KBM-7 (cell line): ENCODE results near the gene NRG4.
"Not testable (repeated sequence)": the region's sequence is repeated elsewhere in the genome, so short reads cannot be mapped to it uniquely, and the experiment has no call there.

Experiments used
- DNase-seq: peaks from one replicate; pipeline ENCODE4 v3.0.0-alpha.2; 2015
- in situ Hi-C: fragments of 300-500 bp; cut with MboI; formaldehyde crosslinking; loops from 2 replicates; pipeline ENCODE4 v1.14.3; 2020; ENCODE audit warnings: low sequenced_read_pairs, low pct_unique_long_range_greater_than_20kb, mixed read lengths

Gene NRG4

DNA sequence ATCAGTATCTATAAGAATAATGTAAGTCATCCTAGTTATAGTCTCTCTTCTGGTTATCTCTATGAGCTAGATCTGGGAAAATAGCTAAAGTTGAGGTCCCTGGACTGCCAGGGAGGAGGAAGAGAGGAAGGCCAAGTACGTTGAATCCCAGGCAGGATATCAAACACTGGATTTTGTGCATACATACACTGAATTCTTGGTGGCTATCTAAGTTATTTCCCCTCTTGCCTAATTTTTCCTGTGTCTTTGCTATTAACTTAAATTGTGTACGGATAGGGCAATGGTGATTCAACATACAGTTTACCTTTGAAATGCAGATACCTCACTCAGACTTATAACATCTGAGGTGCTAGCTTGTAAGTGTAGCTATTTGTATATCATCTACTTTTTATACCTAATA is 81.4 kb downstream of the NRG4 start:
- no peak for DNase-seq
- in situ Hi-C loops = no loop called here

DNA sequence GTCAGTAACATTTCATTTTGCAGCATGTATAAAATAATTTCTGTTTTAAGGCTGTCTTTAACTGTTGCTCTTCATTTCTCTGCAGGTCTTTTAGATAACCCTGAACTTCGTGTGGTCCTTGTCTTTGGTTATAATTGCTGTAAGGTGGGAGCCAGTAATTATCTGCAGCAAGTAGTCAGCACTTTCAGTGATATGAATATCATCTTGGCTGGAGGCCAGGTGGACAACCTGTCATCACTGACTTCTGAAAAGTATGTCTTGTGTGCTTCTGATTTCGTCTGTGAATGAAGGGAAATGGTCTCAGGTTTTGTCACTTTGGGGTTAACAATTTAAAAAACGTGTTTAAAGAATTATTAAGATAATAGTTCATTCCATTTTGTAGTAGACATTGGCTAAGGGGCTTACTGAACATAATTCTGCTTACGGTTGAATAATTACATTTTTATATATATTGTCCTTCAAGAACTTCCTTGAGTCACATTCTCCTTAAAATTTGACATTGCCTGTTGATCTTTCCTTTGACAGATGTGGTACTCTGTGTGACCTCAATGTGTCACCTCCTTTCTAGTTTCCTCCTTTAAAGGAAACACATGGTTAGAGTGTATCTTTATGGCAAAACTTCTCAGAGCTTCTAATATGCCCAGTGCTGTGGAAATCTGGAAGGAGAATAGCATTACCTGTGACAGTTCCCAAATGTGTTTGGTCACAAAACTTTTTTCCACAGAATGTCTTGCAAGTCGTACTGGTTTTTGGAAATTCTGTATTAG is 82.2 kb downstream of the NRG4 start:
- in situ Hi-C loops = loop anchor here (10.0 kb wide), 1 partner anchor 205 kb away; a partner anchor contains a TSS
- DNase-seq = no peak

DNA sequence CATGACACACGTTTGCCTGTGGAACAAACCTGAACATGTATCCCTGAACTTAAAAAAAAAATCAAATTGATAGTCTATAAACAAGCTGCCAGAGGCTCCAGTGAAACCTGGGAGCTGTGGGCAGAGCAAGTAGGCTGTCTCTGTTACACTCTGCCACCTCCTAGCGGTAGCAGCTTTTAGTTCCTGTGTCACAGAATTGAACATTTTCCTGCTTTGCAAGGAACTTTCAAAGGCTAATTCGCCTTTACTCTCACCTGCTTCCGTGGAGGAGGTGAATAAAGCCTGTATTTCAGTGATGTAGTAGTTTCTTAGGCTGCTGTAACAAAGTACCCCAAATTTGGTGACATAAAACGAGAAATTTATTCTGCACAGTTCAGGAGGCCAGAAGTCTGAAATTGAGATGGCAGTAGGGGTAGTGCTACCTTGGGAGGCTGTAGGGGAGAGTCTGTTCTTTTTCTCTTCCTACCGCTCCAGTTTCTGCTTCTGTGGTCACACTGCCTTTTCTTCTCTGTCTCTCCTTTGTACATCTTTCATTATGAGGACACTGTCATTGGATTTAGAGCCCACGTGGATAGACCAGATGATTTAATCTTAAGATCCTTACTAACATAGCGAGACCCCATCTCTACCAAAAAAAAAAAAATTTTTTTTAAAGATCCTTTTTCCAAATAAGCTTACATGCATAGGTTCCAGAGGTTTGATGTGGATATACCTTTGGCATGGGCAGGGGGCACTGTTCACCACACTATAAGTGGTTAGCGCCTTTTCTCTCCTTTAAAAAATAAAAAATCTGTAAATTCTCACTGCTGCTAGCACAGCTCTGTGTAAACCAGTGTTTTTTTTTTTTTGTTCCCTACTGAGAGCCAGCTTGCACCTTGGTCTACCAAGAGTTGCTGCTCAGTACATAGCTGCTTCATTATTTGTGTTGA is 83.3 kb downstream of the NRG4 start:
- peak; percentile 68 for DNase-seq
- in situ Hi-C loops = loop anchor here (10.0 kb wide), 1 partner anchor 204 kb away; a partner anchor contains a TSS

DNA sequence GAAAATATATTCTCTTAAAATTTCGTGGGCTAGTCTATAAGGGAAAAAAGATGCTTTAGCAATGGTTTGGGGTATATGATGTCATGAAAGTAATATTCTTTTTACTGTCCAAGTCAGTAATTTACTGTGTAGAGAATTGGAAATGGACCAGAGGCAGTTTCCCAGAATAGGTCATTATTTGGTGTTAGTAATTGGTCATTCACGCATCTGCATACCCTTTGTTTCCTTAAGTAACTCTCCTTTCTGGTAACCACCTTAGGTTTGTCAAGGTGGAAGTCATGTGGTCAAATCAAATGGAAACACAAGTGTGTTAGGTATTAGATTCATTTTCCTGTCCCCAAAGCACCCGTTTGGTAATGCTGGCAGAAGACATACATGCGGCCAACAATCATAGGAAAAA is 84.6 kb downstream of the NRG4 start:
- DNase-seq = no peak
- in situ Hi-C loops = loop anchor here (10.0 kb wide), 1 partner anchor 203 kb away; a partner anchor contains a TSS

DNA sequence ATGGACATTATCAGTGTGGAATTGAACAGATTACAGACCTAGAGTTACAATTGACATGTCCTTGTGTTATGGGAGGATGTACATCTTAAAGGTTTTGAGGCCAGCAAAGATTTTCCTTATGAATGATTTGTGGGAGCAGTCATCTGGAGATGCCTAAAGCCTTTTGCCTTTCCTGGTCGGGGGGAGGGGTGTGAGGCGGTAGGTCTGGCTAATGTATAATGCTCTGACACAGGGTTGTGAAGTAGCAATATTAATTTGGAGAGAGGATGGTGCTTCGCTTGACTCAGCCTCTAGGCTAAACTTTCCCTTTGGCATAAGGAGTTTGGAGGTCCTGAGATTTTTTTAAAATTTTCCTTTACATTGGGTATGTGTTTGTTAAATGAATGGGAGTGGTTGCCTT is 85.3 kb downstream of the NRG4 start:
- in situ Hi-C loops = loop anchor here (10.0 kb wide), 1 partner anchor 202 kb away; a partner anchor contains a TSS
- no peak for DNase-seq

DNA sequence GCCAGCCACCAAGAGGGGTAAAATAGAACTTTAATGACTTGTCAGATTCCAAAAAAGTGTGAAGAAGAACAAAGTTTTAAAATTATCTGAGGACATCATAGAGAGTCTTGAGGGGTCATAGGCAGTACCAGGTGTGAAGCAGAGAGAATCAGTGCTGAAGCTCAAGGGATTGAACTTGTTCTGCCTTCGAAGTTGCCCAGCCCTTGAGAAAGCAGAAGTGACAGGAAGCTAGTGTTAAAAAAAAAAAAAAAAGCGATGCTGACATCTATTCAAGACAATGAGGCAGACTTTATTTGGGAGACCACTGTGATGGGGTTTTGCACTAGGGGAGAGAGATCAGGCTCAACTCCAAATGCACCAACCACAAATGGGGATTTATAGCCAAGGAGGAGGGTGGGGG is 86.8 kb downstream of the NRG4 start:
- DNase-seq = peak; percentile 70
- in situ Hi-C loops = loop anchor here (10.0 kb wide), 1 partner anchor 201 kb away; a partner anchor contains a TSS

DNA sequence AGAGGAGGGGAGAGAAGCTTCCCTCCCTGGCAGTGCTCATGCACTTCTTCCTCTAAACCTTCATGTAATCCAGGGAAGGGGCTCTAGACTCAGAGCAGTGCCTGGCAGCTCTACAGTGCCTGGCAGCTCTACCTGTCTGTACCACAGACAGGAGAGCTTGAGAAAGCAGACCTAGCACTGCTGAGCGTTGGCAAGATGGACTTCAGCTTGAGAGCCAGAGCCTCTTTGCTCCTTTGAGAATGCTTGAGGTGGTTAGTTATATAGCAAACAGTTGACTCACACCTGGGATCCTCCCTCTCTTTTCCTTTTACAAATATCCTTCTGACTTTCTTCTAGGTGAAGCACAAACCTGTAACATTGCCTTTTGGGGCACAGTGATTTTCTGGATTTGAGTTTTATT is 87.6 kb downstream of the NRG4 start:
- in situ Hi-C loops = loop anchor here (10.0 kb wide), 1 partner anchor 200 kb away; a partner anchor contains a TSS
- DNase-seq = no peak

DNA sequence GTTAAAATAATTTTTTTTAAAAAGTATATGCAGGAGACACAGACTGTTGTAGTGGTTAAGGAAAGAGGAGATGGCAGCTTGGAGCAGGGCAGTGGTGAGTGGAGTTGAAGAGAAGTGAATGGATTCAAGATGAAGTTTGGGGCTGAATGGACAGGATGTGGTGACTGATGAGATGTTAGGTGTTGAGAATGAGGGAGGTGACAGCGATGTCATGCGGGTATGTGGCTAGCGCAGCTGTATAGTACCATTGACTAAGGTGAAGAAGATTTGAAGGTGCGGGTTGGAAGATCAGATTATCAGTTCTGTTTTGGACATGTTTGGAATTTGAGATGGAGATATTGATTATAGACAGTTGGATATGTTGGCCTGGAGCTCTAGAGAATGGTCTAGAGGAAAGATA is 88.5 kb downstream of the NRG4 start:
- in situ Hi-C loops = loop anchor here (10.0 kb wide), 1 partner anchor 199 kb away; a partner anchor contains a TSS
- no peak for DNase-seq

DNA sequence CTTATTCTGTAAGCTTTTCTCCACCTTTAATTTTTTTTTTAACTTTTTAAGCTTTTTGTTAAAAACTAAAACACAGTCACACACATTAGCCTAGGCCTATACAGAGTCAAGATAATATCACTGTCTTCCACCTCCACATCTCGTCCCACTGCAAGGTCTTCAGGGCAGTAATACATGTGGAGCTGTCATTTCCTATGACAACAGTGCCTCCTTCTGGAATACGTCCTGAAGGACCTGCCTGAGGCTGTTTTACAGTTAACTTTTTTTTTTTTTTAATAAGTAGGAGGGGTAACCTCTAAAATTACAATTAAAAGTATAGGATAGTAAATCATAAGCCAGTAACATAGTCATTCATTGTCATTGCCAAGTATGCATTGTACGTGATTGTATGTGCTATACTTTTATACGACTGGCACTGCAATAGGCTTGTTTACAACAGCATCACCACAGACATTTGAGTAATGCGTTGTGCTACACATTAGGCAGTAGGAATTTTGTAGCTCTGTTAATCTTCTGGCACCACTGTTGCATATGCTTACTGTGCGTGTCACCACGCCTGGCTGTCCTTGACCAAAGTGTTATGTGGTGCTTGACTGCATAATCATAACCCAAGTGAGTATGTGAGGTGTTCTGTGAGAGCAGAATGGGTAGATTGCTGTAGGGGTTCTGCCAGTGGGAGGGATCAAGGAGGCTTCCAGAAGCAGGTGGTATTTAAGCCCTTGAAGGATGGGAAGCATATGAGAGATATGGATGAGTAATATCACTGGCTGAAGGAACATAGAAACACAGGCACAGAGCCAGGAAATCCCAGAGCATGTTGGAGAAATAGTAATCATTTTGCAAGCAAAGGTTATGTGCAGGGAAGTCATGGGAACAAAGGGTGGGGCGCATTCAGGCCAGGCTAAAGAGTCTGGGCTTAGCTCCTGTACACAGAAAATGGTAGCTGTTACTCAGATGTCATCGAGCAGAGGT is 90.2 kb downstream of the NRG4 start:
- DNase-seq = peak; percentile 86
- in situ Hi-C loops = loop anchor here (10.0 kb wide), 1 partner anchor 197 kb away; a partner anchor contains a TSS

DNA sequence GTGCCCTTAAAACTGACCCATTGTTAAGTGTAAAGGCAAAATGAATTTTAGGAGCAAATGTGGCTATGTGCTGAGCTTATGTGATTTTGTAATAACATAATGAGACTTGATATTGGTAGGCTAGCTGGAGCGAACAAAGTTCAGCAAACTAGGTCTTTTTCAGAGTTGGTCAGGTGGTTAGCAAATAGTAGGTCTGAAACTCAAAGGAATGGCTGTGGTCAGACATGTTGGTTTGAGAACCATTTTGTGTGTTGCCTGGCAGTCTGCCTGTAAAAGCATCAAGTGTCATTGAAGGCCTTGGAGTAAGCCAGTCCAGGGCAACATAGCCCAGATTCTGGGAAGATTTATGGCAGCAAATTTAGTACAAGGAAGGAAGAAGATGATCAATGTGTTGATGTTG is 92.1 kb downstream of the NRG4 start:
- DNase-seq = no peak
- in situ Hi-C loops = loop anchor here (10.0 kb wide), 1 partner anchor 195 kb away; a partner anchor contains a TSS

DNA sequence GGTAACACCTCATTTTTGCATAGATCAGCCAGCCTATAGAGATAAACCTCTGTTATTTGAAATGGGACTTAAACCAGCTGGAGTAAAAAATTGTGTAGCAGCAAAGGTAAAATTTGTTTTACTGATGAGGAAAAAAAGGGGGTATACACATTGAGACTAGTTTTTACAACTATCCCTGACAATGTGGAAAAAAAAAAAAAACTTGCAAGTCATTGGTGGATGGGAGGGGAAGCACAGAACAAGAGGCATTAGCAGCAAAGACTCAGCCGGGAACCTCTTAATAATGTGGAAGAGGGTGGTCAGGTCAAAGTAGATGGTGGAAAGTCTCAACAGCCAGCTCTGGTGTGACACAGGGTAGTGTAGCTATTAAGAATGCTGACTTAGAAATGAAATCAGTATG is 94.1 kb downstream of the NRG4 start:
- in situ Hi-C loops = no loop called here
- DNase-seq = no peak

DNA sequence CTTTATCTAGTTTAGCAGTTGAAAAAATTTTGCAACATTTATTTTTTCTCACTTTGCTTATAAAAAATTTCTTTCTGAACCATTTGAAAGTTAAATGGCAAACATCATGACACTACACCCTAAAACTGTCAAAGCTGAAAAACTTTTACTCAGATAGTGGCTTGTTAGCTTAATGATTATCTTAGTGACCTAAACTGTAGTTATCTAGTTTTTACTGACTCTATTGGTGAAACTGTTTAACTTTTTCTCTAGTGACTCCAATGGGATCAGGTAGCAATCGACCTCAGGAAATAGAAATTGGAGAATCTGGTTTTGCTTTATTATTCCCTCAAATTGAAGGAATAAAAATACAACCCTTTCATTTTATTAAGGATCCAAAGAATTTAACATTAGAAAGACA is 95.2 kb downstream of the NRG4 start:
- in situ Hi-C loops = no loop called here
- no peak for DNase-seq

DNA sequence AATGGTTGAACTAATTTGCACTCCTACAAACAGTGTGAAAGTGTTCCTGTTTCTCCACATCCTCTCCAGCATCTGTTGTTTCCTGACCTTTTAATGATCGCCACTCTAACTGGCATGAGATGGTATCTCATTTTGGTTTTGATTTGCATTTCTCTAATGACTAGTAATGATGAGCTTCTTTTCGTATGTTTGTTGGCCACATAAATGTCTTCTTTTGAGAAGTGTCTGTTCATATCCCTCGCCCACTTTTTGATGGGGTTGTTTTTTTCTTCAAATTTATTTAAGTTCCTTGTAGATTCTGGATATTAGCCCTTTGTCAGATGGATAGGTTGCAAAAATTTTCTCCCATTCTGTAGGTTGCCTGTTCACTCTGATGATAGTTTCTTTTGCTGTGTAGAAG is 101.9 kb downstream of the NRG4 start:
- DNase-seq, in situ Hi-C loops: not testable (repeated sequence)

DNA sequence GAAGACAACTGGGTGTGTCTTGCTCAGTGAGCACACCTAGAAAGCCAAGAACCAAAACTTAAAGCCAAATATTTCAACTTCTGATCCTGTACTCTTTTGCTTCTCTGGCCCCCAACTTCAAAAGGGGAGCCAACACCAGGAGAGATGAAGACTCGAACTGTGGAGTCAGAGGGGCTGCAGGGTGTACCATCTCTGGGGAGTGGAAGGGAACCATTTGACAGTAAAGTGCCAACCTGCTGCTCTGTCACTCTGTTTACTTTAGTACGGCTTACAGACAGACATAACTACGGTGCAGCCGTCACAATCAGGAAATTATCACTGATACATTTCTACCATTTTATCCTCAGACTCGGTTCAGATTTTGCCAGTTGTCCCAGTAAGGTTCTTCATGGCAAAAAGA is 107.0 kb downstream of the NRG4 start:
- no peak for DNase-seq
- in situ Hi-C loops = no loop called here

DNA sequence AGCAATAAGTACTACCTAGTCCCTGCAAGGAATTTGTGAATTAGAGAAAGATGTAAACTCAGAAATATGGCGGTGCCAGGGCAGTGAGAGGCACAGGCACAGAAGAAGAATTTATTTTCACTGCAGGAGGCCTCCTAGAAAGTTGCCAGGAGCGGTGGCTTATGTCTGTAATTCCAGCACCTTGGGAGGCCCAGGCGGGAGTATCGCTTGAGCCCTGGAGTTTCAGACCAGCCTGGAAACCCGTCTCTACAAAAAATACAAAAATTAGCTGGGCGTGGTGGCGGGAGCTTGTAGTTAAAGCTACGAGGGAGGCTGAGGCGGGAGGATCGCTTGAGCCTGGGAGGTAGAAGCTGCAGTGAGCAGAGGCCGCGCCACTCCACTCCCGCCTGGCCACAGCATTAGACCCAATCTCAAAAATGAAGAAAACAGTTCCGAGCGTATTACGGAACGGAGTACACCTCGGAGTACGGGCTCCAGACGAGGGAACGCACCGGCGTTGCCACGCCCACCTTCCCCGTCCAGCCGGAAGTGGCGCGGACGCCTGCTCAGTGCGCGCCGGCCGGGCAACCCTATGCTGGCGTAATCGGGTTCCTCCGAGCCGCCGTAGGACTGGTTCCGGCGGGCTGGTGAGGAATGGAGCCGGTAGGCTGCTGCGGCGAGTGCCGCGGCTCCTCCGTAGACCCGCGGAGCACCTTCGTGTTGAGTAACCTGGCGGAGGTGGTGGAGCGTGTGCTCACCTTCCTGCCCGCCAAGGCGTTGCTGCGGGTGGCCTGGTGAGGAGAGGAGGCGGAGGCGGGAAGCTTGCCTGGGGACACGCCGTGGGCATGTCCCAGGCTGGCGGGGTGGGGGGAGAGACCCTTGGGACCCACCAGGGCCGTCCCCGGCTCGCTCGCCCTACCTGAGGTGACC is 108.6 kb downstream of the NRG4 start, which contains the start of gene FBXO22:
Gene FBXO22, plus strand, starts transcription at position 548 of the 909 bp plus-strand sequence. Its CDS starts 86 bp downstream, at position 634.
- peak; percentile 97 for DNase-seq

DNA sequence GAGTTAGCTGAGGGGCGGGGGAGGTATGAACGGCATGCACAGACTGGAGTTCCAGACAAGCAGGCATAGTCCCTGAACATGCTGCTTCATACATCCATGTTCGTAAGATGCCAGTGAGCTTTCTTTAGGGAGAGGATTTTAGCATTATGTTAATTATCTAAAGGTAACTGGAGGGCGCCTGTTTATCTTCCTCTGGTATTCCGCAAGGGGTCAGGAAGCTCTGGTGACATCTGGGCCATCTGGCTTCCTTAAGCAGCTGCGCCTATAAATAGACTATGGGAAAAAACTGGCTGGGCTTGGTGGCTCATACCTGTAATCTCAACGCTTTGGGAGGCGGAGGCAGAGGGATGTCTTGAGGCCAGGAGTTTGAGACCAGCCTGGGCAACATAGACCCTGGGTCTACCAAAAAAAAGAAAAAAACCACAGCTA is 110.1 kb downstream of the NRG4 start:
- DNase-seq = peak; percentile 89
- in situ Hi-C loops = no loop called here

More for the DNA sequence above, 108.6 kb downstream of the NRG4 start, which contains the start of gene FBXO22:
- in situ Hi-C loops = no loop called here

DNA sequence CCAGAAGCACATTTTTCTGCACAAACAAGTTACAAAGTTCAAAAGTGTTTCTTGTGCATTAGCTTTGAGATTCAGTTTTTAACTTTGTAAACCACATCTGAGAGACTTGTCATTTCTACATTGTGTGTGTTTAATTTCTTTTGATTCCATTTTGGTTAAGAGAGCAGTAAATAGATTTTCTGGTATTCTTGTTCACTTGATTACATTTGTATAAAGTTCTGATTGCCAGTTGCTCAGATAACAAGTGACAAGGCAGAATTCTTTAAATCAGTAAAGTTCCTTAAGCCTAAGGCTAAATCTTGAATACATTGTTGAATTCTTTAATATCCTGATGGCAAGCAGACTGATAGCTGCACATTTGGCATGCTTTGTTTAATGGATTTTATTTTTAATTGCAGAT is 111.6 kb downstream of the NRG4 start:
- no peak for DNase-seq
- in situ Hi-C loops = no loop called here
